NT2/D1 (cell line): ENCODE results near the gene ERC2.

Experiments
- SUZ12 ChIP-seq: IDR thresholded peaks from 2 replicates; pipeline ENCODE4 v1.6.1; 2011; ENCODE audit not compliant: insufficient read length, insufficient read depth; ENCODE audit errors: extremely low read depth
- YY1 ChIP-seq: IDR thresholded peaks from 2 replicates; pipeline ENCODE4 v1.6.1; 2011; ENCODE audit not compliant: insufficient read length, insufficient read depth
- ZNF274 ChIP-seq: IDR thresholded peaks from 2 replicates; pipeline ENCODE4 v1.6.1; 2011; ENCODE audit warnings: mild to moderate bottlenecking, low read depth, low read length

DNA sequence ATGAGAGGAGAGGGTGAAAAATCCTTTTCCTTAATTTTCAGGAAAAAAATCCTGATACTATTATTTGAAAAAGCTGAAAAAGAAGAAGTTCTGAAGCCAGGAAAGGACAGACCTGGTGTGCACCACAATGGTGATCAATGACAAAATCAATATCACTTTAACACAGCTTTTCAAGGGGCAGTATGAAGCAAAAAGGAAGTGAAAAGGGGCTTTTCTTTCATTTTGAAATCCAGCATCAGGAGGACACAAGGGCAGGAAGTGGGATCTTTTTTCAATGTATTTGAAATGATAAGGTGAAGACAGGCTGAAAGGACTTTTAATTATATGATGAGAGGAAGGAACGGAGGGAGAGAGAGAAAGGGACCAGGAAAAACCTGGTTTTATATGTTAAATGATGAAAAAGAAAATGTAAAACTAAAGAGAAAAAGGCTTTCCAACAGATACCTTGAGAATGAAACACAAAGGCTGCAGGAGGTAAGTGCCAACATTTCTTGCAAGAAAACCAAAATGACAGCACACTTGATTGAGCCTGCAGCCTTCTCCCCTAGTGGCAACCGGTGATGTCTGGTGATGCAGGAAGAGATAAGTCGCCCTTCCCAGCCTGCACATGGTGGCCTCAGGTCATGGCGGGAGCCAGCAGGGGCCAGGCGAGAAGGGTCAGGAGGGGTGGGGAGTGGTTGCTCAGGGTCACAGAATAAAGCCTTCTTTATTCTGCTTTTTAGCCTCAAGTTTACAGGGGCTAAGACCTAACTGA lies 744.4 kb downstream of the ERC2 start:
- TF ChIP-seq YY1 (no peak), SUZ12 (no peak), ZNF274 (no peak)
